H9 (cell line): ENCODE results near the gene P2RX2. TPM values are rescaled to one million over a fixed set of nuclear protein-coding genes. Genes with fewer than 3 reads are reported as not detected.

Experiments used
- DNase-seq: peaks from one replicate; pipeline ENCODE4 v3.0.0-alpha.2; 2017
- H2AFZ ChIP-seq: one replicate; pipeline ENCODE4 v1.6.1; 2013; ENCODE audit warnings: mild to moderate bottlenecking, low read length, control low read depth, moderate library complexity
- H2AK5ac ChIP-seq: 2 replicates; pipeline ENCODE4 v1.6.1; 2013; ENCODE audit warnings: low read length, control low read depth, mixed read lengths; ENCODE audit not compliant: insufficient read length
- H2BK120ac ChIP-seq: one replicate; pipeline ENCODE4 v1.6.1; 2013; ENCODE audit warnings: low read depth, mild to moderate bottlenecking, low read length, control low read depth, inconsistent platforms; ENCODE audit not compliant: poor library complexity, severe bottlenecking
- H2BK12ac ChIP-seq: 2 replicates; pipeline ENCODE4 v1.6.1; 2013; ENCODE audit warnings: low read length, control low read depth, mixed read lengths, low read depth; ENCODE audit not compliant: insufficient read length
- H2BK15ac ChIP-seq: 2 replicates; pipeline ENCODE4 v1.6.1; 2013; ENCODE audit warnings: low read depth, low read length, control low read depth
- H2BK20ac ChIP-seq: one replicate; pipeline ENCODE4 v1.6.1; 2013; ENCODE audit warnings: low read depth, mild to moderate bottlenecking, low read length, control low read depth, inconsistent platforms; ENCODE audit not compliant: poor library complexity, severe bottlenecking
- H2BK5ac ChIP-seq: 2 replicates; pipeline ENCODE4 v1.6.1; 2013; ENCODE audit warnings: low read length, control low read depth, mixed read lengths; ENCODE audit not compliant: insufficient read length
- H3K14ac ChIP-seq: 2 replicates; pipeline ENCODE4 v1.6.1; 2013; ENCODE audit warnings: low read length, control low read depth; ENCODE audit not compliant: insufficient read depth
- H3K18ac ChIP-seq: 2 replicates; pipeline ENCODE4 v1.6.1; 2013; ENCODE audit warnings: low read depth, mild to moderate bottlenecking, mixed read lengths, low read length, control low read depth; ENCODE audit not compliant: insufficient read length
- H3K23ac ChIP-seq: 2 replicates; pipeline ENCODE4 v1.6.1; 2013; ENCODE audit warnings: low read length, control low read depth, mixed read lengths, low read depth; ENCODE audit not compliant: insufficient read length
- H3K23me2 ChIP-seq: 2 replicates; pipeline ENCODE4 v1.6.1; 2013; ENCODE audit warnings: low read depth, mild to moderate bottlenecking, mixed read lengths, low read length, control low read depth; ENCODE audit not compliant: insufficient read length, poor library complexity, severe bottlenecking
- H3K27ac ChIP-seq: 2 replicates; pipeline ENCODE4 v1.5.1; 2013; ENCODE audit warnings: low read length, control low read depth, mixed read lengths, low read depth; ENCODE audit not compliant: insufficient read length
- H3K27me3 ChIP-seq: 2 replicates; pipeline ENCODE4 v1.6.1; 2013; ENCODE audit warnings: low read length, control low read depth, inconsistent platforms; ENCODE audit not compliant: insufficient read depth
- H3K4ac ChIP-seq: 2 replicates; pipeline ENCODE4 v1.6.1; 2013; ENCODE audit warnings: low read depth, mild to moderate bottlenecking, control low read depth, inconsistent platforms, low read length, moderate library complexity
- H3K4me1 ChIP-seq: 2 replicates; pipeline ENCODE4 v1.6.1; 2013; ENCODE audit warnings: low read length, control low read depth, inconsistent platforms; ENCODE audit not compliant: insufficient read depth
- H3K4me2 ChIP-seq: 2 replicates; pipeline ENCODE4 v1.6.1; 2013; ENCODE audit warnings: low read length, control low read depth, mixed read lengths; ENCODE audit not compliant: insufficient read length, insufficient read depth
- H3K56ac ChIP-seq: 2 replicates; pipeline ENCODE4 v1.6.1; 2013; ENCODE audit warnings: low read depth, mild to moderate bottlenecking, mixed read lengths, low read length, control low read depth; ENCODE audit not compliant: insufficient read length
- H3K79me1 ChIP-seq: 2 replicates; pipeline ENCODE4 v1.6.1; 2013; ENCODE audit warnings: low read depth, mild to moderate bottlenecking, moderate library complexity, low read length, control low read depth, inconsistent platforms; ENCODE audit not compliant: insufficient read depth, poor library complexity, severe bottlenecking
- H3K79me2 ChIP-seq: 2 replicates; pipeline ENCODE4 v1.6.1; 2013; ENCODE audit warnings: low read length, control low read depth, inconsistent platforms; ENCODE audit not compliant: insufficient read depth
- H3K9ac ChIP-seq: 2 replicates; pipeline ENCODE4 v1.6.1; 2013; ENCODE audit warnings: low read length, control low read depth, mixed read lengths; ENCODE audit not compliant: insufficient read length; ENCODE audit errors: extremely low read depth
- H3K9me3 ChIP-seq: one replicate; pipeline ENCODE4 v1.6.1; 2013; ENCODE audit warnings: low read depth, low read length, inconsistent platforms; ENCODE audit not compliant: control insufficient read depth
- H3T11ph ChIP-seq: one replicate; pipeline ENCODE4 v1.6.1; 2013; ENCODE audit warnings: mild to moderate bottlenecking, low read length, control low read depth, inconsistent platforms
- H4K20me1 ChIP-seq: one replicate; pipeline ENCODE4 v1.6.1; 2013; ENCODE audit not compliant: control insufficient read depth, insufficient read length, insufficient read depth
- H4K5ac ChIP-seq: 2 replicates; pipeline ENCODE4 v1.6.1; 2013; ENCODE audit warnings: low read depth, mild to moderate bottlenecking, mixed read lengths, low read length, control low read depth; ENCODE audit not compliant: insufficient read length
- H4K8ac ChIP-seq: replicated peaks from 2 replicates; pipeline ENCODE4 v1.6.1; 2013; ENCODE audit warnings: low read length, control low read depth, mixed read lengths, low read depth; ENCODE audit not compliant: insufficient read length
- H4K91ac ChIP-seq: 2 replicates; pipeline ENCODE4 v1.6.1; 2013; ENCODE audit warnings: low read depth, mild to moderate bottlenecking, moderate library complexity, mixed read lengths, low read length, control low read depth; ENCODE audit not compliant: insufficient read length
- H3K27ac Mint-ChIP-seq, 3 experiments: 2 replicates in 2 of 3; 3 replicates in 1 of 3; pipeline ENCODE4 v1.8.0; 2020 to 2021; ENCODE audit warnings: mixed read lengths in 3 of 3, mild to moderate bottlenecking in 1 of 3, moderate library complexity in 1 of 3
- H3K27me3 Mint-ChIP-seq: 2 replicates; pipeline ENCODE4 v1.8.0; 2021; ENCODE audit warnings: low read depth, mild to moderate bottlenecking, moderate library complexity, mixed read lengths
- H3K36me3 Mint-ChIP-seq, 3 experiments: 2 replicates in 2 of 3; 3 replicates in 1 of 3; pipeline ENCODE4 v1.8.0; 2020 to 2021; ENCODE audit warnings: low read depth in 3 of 3, mixed read lengths in 3 of 3; ENCODE audit not compliant: insufficient read depth in 1 of 3
- H3K4me1 Mint-ChIP-seq, 2 experiments: 2 replicates each; pipeline ENCODE4 v1.8.0; 2020; ENCODE audit warnings: mixed read lengths in 2 of 2
- H3K4me3 Mint-ChIP-seq, 2 experiments: 2 replicates in 1 of 2; 3 replicates in 1 of 2; pipeline ENCODE4 v1.8.0; 2020 to 2021; ENCODE audit warnings: mild to moderate bottlenecking in 2 of 2, mixed read lengths in 2 of 2, moderate library complexity in 1 of 2
- H3K9me3 Mint-ChIP-seq, 2 experiments: 2 replicates in 1 of 2; 3 replicates in 1 of 2; pipeline ENCODE4 v1.8.0; 2020; ENCODE audit warnings: mild to moderate bottlenecking in 2 of 2, mixed read lengths in 2 of 2, moderate library complexity in 1 of 2
- WGBS: extraction: QIAGEN DNeasy Blood & Tissue Kit; methylation state at CpG from one replicate; pipeline ENCODE4 v1.1.7; 2013; ENCODE audit warnings: missing lambda C conversion rate, low lambda C conversion rate, mixed read lengths; ENCODE audit not compliant: insufficient read length; ENCODE audit errors: extremely low coverage; 5-methylcytosine and 5-hydroxymethylcytosine counted together
- total RNA-seq: library from RNA; stranded (reverse); gene quantifications from 2 replicates; pipeline ENCODE4 v1.2.1, GENCODE V29; 2021
- TF ChIP-seq, protein P1 (sequence below): fragments of 200-600 bp; sonication (generic); conservative IDR thresholded peaks from 3 replicates; pipeline ENCODE4 v1.8.0; 2021; ENCODE audit warnings: antibody characterized with exemption, mild to moderate bottlenecking

The P2RX2 gene
- total RNA-seq, 1 experiment from 2014 or later = 1.8 TPM

DNA sequence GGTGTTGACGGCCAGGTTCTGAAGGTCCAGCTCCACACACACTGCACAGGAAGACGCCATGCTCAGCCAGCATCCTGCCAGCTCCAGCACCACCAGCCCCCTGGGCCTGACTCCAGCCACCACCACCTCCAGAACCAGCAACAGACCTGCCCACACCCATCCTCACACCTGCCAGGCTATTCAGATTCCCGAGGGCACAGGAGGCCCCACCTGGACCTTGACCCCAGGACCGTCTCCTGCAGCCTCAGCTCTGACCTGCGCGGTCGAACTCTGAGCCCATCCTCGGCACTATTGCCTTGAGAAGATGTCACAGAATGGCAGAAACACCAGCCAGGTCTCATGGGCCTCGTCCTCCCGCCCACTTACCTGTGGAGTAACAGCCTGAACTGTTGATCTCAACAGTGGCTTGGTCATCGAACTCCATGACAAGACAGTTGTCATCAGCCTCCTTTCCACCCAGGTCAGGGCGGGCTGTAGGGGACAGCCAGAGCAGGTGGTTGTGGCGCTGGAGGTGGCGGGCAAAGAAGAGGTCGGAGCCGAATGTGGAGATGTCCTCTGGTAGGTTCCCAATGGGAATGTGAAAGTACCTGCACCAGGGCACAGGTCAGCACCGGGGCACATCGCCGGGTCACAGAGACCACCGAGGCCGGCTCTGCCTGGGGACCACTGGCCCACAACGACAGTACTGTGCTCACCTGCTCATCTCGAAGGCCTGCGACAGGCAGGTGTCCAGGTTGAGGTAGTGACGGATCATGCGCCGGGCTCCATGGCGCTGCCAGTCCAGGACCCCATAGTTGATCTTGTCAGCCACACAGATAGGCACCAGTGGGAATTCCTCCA, 23.5 kb downstream of the P2RX2 start:
- H3K36me3 Mint-ChIP-seq = peaks cover 43 to 87% (median 66%) of the 10 kb centered on the region in 3 experiments
- no peak overlapping the region for H2AFZ ChIP-seq
- no peak overlapping the region for H3K27ac ChIP-seq
- H2BK15ac ChIP-seq = no peak overlapping the region
- H4K5ac ChIP-seq = no peak overlapping the region
- no peak overlapping the region for H3K18ac ChIP-seq
- no peaks in the 10 kb centered on the region for H3K27me3 Mint-ChIP-seq
- DNase-seq = no peak
- H3K27me3 ChIP-seq = no peaks in the 10 kb centered on the region
- H3K56ac ChIP-seq = no peak overlapping the region
- H3K9ac ChIP-seq = no peak overlapping the region
- H2BK5ac ChIP-seq = no peak overlapping the region
- H4K20me1 ChIP-seq = no peaks in the 10 kb centered on the region
- H3K4me1 Mint-ChIP-seq = peaks cover 0 to 6% of the 10 kb centered on the region in 2 experiments; a peak in 3 of 4 replicates
- H3K4me3 Mint-ChIP-seq = no peak overlapping the region
- no peak overlapping the region for H2AK5ac ChIP-seq
- TF ChIP-seq, protein P1, sequence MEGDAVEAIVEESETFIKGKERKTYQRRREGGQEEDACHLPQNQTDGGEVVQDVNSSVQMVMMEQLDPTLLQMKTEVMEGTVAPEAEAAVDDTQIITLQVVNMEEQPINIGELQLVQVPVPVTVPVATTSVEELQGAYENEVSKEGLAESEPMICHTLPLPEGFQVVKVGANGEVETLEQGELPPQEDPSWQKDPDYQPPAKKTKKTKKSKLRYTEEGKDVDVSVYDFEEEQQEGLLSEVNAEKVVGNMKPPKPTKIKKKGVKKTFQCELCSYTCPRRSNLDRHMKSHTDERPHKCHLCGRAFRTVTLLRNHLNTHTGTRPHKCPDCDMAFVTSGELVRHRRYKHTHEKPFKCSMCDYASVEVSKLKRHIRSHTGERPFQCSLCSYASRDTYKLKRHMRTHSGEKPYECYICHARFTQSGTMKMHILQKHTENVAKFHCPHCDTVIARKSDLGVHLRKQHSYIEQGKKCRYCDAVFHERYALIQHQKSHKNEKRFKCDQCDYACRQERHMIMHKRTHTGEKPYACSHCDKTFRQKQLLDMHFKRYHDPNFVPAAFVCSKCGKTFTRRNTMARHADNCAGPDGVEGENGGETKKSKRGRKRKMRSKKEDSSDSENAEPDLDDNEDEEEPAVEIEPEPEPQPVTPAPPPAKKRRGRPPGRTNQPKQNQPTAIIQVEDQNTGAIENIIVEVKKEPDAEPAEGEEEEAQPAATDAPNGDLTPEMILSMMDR = no peak
- no CpG with 5 or more reads among the region's 28 CpGs for WGBS
- no peak overlapping the region; the same call in 1 of the 2 replicates for H3K14ac ChIP-seq
- H3K23me2 ChIP-seq = no peaks in the 10 kb centered on the region
- no peaks in the 10 kb centered on the region for H3K9me3 ChIP-seq
- H3K4ac ChIP-seq = no peak overlapping the region
- no peak overlapping the region for H2BK120ac ChIP-seq
- no peak overlapping the region for H4K91ac ChIP-seq
- H3K4me2 ChIP-seq = no peak overlapping the region
- peaks cover 2% of the 10 kb centered on the region; the same call in 1 of the 2 replicates for H3K79me2 ChIP-seq
- H3K79me1 ChIP-seq = no peaks in the 10 kb centered on the region
- H3T11ph ChIP-seq = no peak overlapping the region
- no peak overlapping the region for H3K23ac ChIP-seq
- H3K9me3 Mint-ChIP-seq = no peaks in the 10 kb centered on the region
- no peak overlapping the region for H4K8ac ChIP-seq
- no peak overlapping the region for H2BK12ac ChIP-seq
- no peak overlapping the region for H2BK20ac ChIP-seq
- no peak overlapping the region for H3K27ac Mint-ChIP-seq
- no peaks in the 10 kb centered on the region for H3K4me1 ChIP-seq
